OCI-LY1 (cell line): ENCODE results near the gene ASL.

ENCODE experiments used
- H2AFZ ChIP-seq: fragments of 200-600 bp; sonication (generic), shearing (Covaris generic); 2 replicates; pipeline ENCODE4 v1.6.0; 2014; ENCODE audit warnings: antibody characterized with exemption, mild to moderate bottlenecking, low read length
- H3F3A ChIP-seq: fragments of 200-600 bp; sonication (generic), shearing (Covaris generic); 2 replicates; pipeline ENCODE4 v1.6.0; 2014; ENCODE audit warnings: mild to moderate bottlenecking, antibody characterized with exemption, low read length, moderate library complexity; ENCODE audit not compliant: insufficient read depth
- H3K27ac ChIP-seq: fragments of 200-600 bp; sonication (generic); 2 replicates; pipeline ENCODE4 v1.5.1; 2014; ENCODE audit warnings: low read length, mixed run types, mild to moderate bottlenecking, low read depth; ENCODE audit not compliant: poor library complexity, severe bottlenecking
- H3K27me3 ChIP-seq: fragments of 200-600 bp; sonication (generic); 2 replicates; pipeline ENCODE4 v1.6.0; 2014; ENCODE audit warnings: antibody characterized with exemption, mild to moderate bottlenecking, low read length, moderate library complexity; ENCODE audit not compliant: insufficient read depth
- H3K36me3 ChIP-seq: fragments of 200-600 bp; sonication (generic); 2 replicates; pipeline ENCODE4 v1.6.1; 2014; ENCODE audit warnings: mild to moderate bottlenecking, antibody characterized with exemption, low read length, moderate library complexity, mixed read lengths; ENCODE audit not compliant: insufficient read depth
- H3K4me1 ChIP-seq: fragments of 200-600 bp; sonication (generic); 2 replicates; pipeline ENCODE4 v1.5.1; 2014; ENCODE audit warnings: mild to moderate bottlenecking, low read length, moderate library complexity; ENCODE audit not compliant: insufficient read depth, severe bottlenecking
- H3K4me2 ChIP-seq: fragments of 200-600 bp; sonication (generic), shearing (Covaris generic); 2 replicates; pipeline ENCODE4 v1.6.1; 2014; ENCODE audit warnings: low read length
- H3K4me3 ChIP-seq: fragments of 200-600 bp; sonication (generic); 2 replicates; pipeline ENCODE4 v1.5.1; 2014; ENCODE audit warnings: low read length, low read depth, mild to moderate bottlenecking, mixed read lengths; ENCODE audit not compliant: poor library complexity, severe bottlenecking
- H3K79me2 ChIP-seq: fragments of 200-600 bp; shearing (Covaris generic); 2 replicates; pipeline ENCODE4 v1.6.1; 2016; ENCODE audit warnings: mixed run types, low read length, mixed read lengths; ENCODE audit not compliant: insufficient read depth
- H3K9ac ChIP-seq: fragments of 200-600 bp; sonication (generic), shearing (Covaris generic); 2 replicates; pipeline ENCODE4 v1.6.1; 2014; ENCODE audit warnings: mild to moderate bottlenecking, low read length, mixed read lengths
- H3K9me2 ChIP-seq: fragments of 200-600 bp; sonication (generic), shearing (Covaris generic); 2 replicates; pipeline ENCODE4 v1.6.1; 2014; ENCODE audit warnings: low read depth, mild to moderate bottlenecking, low read length, mixed read lengths
- H3K9me3 ChIP-seq: fragments of 200-600 bp; shearing (Covaris generic); 2 replicates; pipeline ENCODE4 v1.6.1; 2014; ENCODE audit warnings: low read length, mixed read lengths
- H4K20me1 ChIP-seq: fragments of 200-600 bp; sonication (generic), shearing (Covaris generic); 2 replicates; pipeline ENCODE4 v1.6.0; 2016; ENCODE audit warnings: mild to moderate bottlenecking, low read length; ENCODE audit not compliant: insufficient read depth
- CTCF ChIP-seq: fragments of 200-600 bp; sonication (generic), shearing (Covaris generic); IDR thresholded peaks from 2 replicates; pipeline ENCODE4 v1.5.1; 2017; ENCODE audit warnings: mild to moderate bottlenecking, antibody characterized with exemption, low read length, moderate library complexity, mixed read lengths
- EZH2 ChIP-seq: fragments of 200-600 bp; sonication (generic), shearing (Covaris generic); IDR thresholded peaks from 2 replicates; pipeline ENCODE4 v1.8.0; 2017; ENCODE audit warnings: borderline replicate concordance, mixed run types, mild to moderate bottlenecking, antibody characterized with exemption, low read length, moderate library complexity, mixed read lengths

Gene ASL

GRCh38 chr7:66140924-66141323 lies 65.3 kb downstream of the ASL start:
- no peak overlapping the region for H3K27ac ChIP-seq
- H3K4me3 ChIP-seq: no peak overlapping the region
- no peaks in the 10 kb centered on the region for H3K79me2 ChIP-seq
- no peak overlapping the region for H3K4me2 ChIP-seq
- H3K9ac ChIP-seq: no peak overlapping the region
- no peaks in the 10 kb centered on the region for H4K20me1 ChIP-seq
- no peaks in the 10 kb centered on the region for H3K4me1 ChIP-seq
- H3K27me3 ChIP-seq: no peaks in the 10 kb centered on the region
- TF ChIP-seq EZH2 (no peak), CTCF (no peak)
- no peaks in the 10 kb centered on the region for H3F3A ChIP-seq
- no peaks in the 10 kb centered on the region for H3K9me2 ChIP-seq
- no peak overlapping the region for H2AFZ ChIP-seq
- no peaks in the 10 kb centered on the region for H3K9me3 ChIP-seq
- peaks cover 92% of the 10 kb centered on the region for H3K36me3 ChIP-seq

GRCh38 chr7:66142334-66142733 lies 66.7 kb downstream of the ASL start:
- H3K27ac ChIP-seq: no peak overlapping the region
- H3K9me3 ChIP-seq: no peaks in the 10 kb centered on the region
- H3F3A ChIP-seq: no peaks in the 10 kb centered on the region
- H3K4me1 ChIP-seq: no peaks in the 10 kb centered on the region
- H3K9ac ChIP-seq: no peak overlapping the region
- no peaks in the 10 kb centered on the region for H3K27me3 ChIP-seq
- no peak for TF ChIP-seq EZH2
- TF ChIP-seq CTCF: no peak
- no peak overlapping the region for H3K4me2 ChIP-seq
- no peak overlapping the region for H2AFZ ChIP-seq
- H3K79me2 ChIP-seq: no peaks in the 10 kb centered on the region
- no peak overlapping the region for H3K4me3 ChIP-seq
- H3K36me3 ChIP-seq: peaks cover 95% of the 10 kb centered on the region
- H3K9me2 ChIP-seq: no peaks in the 10 kb centered on the region
- H4K20me1 ChIP-seq: no peaks in the 10 kb centered on the region

- no peak overlapping the region for H3K4me2 ChIP-seq
- H3K4me3 ChIP-seq: no peak overlapping the region
- no peak overlapping the region for H3K9ac ChIP-seq
- no peaks in the 10 kb centered on the region for H3K4me1 ChIP-seq
- peaks cover 95% of the 10 kb centered on the region for H3K36me3 ChIP-seq
- no peaks in the 10 kb centered on the region for H3K9me2 ChIP-seq
- no peaks in the 10 kb centered on the region for H3K79me2 ChIP-seq
- H4K20me1 ChIP-seq: no peaks in the 10 kb centered on the region
- no peaks in the 10 kb centered on the region for H3F3A ChIP-seq
- TF ChIP-seq CTCF (no peak), EZH2 (no peak)
- H2AFZ ChIP-seq: no peak overlapping the region
- H3K27ac ChIP-seq: no peak overlapping the region
- H3K27me3 ChIP-seq: no peaks in the 10 kb centered on the region
- no peaks in the 10 kb centered on the region for H3K9me3 ChIP-seq
Observed at GRCh38 chr7:66142996-66143395, 67.4 kb downstream of the ASL start.
